Measurements from ENCODE around the gene IP6K2.

Gene IP6K2

DNA sequence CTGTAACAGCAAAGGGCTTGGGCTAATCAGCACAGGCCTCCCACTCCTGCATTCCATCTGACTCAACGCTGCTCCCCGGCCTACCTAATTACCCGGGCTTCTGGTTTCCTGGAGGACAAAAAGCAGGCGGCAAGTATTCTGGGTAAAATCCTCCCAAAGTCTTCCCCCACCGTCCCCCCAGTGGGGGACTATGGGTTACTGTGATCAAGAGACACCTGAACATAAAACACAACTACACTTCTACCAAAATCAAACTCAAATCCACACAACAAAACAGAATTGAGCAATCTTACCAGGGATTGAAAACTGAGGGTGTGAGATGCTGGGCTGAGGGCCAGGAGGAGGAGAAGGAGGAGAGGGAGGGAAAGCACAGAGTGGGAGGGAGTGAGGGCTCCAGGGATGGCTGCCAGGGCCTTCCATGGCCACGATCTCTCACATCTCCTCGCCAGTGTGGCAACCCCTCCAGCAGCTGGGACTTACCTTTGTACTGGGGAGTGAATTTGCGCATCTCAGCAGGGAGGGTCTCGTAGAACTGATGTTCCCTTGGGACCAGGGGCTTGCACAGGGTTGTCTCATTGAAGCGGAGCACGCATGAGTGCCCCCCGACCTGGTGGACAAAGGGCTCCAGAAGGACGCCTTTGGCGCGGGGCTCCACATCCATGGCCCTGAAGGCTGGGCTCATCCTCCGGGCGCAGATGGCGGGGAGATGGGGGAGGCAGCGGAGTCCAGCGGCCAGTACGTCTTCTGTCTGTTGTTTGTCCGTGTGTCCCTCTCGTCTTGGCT, 22.2 kb downstream of the IP6K2 start:
- H3K4me2 ChIP-seq: no peak overlapping the region
- TF ChIP-seq, protein P1, sequence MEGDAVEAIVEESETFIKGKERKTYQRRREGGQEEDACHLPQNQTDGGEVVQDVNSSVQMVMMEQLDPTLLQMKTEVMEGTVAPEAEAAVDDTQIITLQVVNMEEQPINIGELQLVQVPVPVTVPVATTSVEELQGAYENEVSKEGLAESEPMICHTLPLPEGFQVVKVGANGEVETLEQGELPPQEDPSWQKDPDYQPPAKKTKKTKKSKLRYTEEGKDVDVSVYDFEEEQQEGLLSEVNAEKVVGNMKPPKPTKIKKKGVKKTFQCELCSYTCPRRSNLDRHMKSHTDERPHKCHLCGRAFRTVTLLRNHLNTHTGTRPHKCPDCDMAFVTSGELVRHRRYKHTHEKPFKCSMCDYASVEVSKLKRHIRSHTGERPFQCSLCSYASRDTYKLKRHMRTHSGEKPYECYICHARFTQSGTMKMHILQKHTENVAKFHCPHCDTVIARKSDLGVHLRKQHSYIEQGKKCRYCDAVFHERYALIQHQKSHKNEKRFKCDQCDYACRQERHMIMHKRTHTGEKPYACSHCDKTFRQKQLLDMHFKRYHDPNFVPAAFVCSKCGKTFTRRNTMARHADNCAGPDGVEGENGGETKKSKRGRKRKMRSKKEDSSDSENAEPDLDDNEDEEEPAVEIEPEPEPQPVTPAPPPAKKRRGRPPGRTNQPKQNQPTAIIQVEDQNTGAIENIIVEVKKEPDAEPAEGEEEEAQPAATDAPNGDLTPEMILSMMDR (conservative IDR thresholded peaks at IDR 0.05; ENCODE audit: low read depth, low read length): no peak
- H4K20me1 ChIP-seq (ENCODE audit: insufficient read depth): no peaks in the 10 kb centered on the region
- no peaks in the 10 kb centered on the region for H3K27me3 ChIP-seq (ENCODE audit: insufficient read depth, low read depth)
- no peak overlapping the region for H3K27ac ChIP-seq
- no peak overlapping the region for H2AFZ ChIP-seq (ENCODE audit: low read depth)
- H3K4me3 ChIP-seq (IDR thresholded peaks at IDR 0.05; ENCODE audit: insufficient read depth, low read depth, low read length): no peak overlapping the region
- no peaks in the 10 kb centered on the region for H3K36me3 ChIP-seq (ENCODE audit: insufficient read depth)
- H3K4me1 ChIP-seq (ENCODE audit: low read depth, poor library complexity, severe bottlenecking): no peaks in the 10 kb centered on the region
- peaks cover 17% of the 10 kb centered on the region; the same call in 1 of the 2 replicates for H3K79me2 ChIP-seq (ENCODE audit: insufficient read depth, low read depth)
- no peak overlapping the region for H3K9ac ChIP-seq

DNA sequence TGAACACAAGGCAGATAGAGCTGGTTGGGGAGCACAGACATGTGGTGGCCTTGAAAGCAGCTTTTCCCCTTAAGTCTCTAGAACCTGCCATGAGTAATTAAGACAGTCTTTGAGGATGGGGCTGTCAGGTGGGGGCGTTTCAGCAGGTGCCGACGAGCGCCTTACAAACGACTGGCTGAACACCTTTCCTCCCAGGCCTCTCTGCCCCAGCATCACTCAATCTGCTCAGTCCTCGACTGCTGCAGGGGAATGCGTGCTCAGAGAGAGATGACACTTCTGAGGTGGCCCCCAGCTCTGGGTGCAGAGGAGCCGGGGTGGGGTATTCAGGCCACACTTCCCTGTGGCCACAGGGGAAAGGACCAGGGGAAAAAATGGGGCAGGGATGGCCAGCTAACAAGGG, 23.2 kb downstream of the IP6K2 start:
- no peaks in the 10 kb centered on the region for H3K36me3 ChIP-seq (ENCODE audit: insufficient read depth)
- TF ChIP-seq, protein P1 (conservative IDR thresholded peaks at IDR 0.05; ENCODE audit: low read depth, low read length): no peak
- H3K27me3 ChIP-seq (ENCODE audit: insufficient read depth, low read depth): no peaks in the 10 kb centered on the region
- H4K20me1 ChIP-seq (ENCODE audit: insufficient read depth): no peaks in the 10 kb centered on the region
- H3K4me3 ChIP-seq (IDR thresholded peaks at IDR 0.05; ENCODE audit: insufficient read depth, low read depth, low read length): no peak overlapping the region
- no peaks in the 10 kb centered on the region for H3K4me1 ChIP-seq (ENCODE audit: low read depth, poor library complexity, severe bottlenecking)
- H2AFZ ChIP-seq (ENCODE audit: low read depth): no peak overlapping the region
- H3K79me2 ChIP-seq (ENCODE audit: insufficient read depth, low read depth): peaks cover 9% of the 10 kb centered on the region; the same call in 1 of the 2 replicates
- no peak overlapping the region for H3K27ac ChIP-seq
- no peak overlapping the region for H3K4me2 ChIP-seq
- H3K9ac ChIP-seq: no peak overlapping the region

DNA sequence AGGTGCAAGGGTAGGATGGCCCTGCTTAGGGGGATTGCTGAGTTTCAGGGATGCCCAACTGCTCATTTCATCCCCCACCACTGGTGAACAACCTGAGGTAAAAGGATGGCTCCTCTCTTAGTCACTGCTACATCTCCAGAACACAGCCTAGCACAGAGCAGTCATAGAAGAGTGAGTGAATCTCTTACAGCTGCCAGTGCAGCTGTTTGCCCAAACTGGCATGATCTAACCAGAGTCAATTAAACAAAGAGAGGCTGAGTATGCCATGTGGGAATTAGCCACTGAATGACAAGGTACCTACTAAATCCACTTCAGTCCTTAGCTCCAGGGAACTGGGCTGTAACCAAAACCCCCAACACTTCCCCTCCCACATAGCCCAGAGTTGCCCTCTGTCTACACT, 24.5 kb downstream of the IP6K2 start:
- Histone ChIP-seq H3K27ac (no peak overlapping the region), H3K4me2 (no peak overlapping the region), H3K9ac (no peak overlapping the region), H3K79me2 (ENCODE audit: insufficient read depth, low read depth) (peaks cover 9% of the 10 kb centered on the region; the same call in 1 of the 2 replicates), H3K36me3 (ENCODE audit: insufficient read depth) (no peaks in the 10 kb centered on the region), H3K4me3 (IDR thresholded peaks at IDR 0.05; ENCODE audit: insufficient read depth, low read depth, low read length) (no peak overlapping the region), H2AFZ (ENCODE audit: low read depth) (no peak overlapping the region), H3K27me3 (ENCODE audit: insufficient read depth, low read depth) (no peaks in the 10 kb centered on the region), H3K4me1 (ENCODE audit: low read depth, poor library complexity, severe bottlenecking) (no peaks in the 10 kb centered on the region), H4K20me1 (ENCODE audit: insufficient read depth) (no peaks in the 10 kb centered on the region)
- TF ChIP-seq, protein P1 (conservative IDR thresholded peaks at IDR 0.05; ENCODE audit: low read depth, low read length): no peak

DNA sequence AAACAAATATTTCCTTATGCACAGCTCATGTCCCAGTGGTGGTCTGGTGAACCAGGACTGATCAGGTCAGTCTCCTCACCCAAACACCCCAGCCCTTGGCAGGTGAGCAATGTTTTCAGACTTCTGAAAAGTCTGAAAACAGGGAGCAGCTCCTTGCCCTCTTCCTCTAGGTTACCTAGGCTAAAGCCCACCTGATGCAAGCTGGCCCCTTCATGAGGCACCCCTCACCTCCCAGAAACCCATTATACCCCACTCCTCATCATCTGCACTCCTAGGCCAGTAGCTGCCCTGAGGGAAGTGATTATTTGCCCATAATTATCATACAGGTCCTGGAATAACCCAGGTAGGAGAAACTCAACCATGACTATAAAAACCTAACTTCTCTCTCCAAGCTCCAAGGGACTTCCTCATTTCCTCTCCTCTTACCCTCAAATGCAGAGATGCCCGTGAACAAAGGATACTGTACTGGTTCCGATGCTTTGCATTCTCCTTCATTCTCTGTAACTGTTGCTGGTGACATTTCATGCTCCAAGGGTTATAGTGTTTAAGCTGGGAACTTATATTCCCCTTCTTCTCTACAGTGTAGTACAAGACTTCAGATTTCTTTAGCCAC, 26.1 kb downstream of the IP6K2 start:
- H3K27me3 ChIP-seq (ENCODE audit: insufficient read depth, low read depth): no peaks in the 10 kb centered on the region
- H3K4me3 ChIP-seq (IDR thresholded peaks at IDR 0.05; ENCODE audit: insufficient read depth, low read depth, low read length): no peak overlapping the region
- H3K4me1 ChIP-seq (ENCODE audit: low read depth, poor library complexity, severe bottlenecking): peaks cover 3% of the 10 kb centered on the region
- H3K27ac ChIP-seq: no peak overlapping the region
- H3K4me2 ChIP-seq: no peak overlapping the region
- no peaks in the 10 kb centered on the region for H3K36me3 ChIP-seq (ENCODE audit: insufficient read depth)
- no peak overlapping the region for H3K9ac ChIP-seq
- H2AFZ ChIP-seq (ENCODE audit: low read depth): no peak overlapping the region
- 0 out of 2 replicates have a peak, but pooled peaks cover under 1% of the 10 kb centered on the region for H3K79me2 ChIP-seq (ENCODE audit: insufficient read depth, low read depth)
- TF ChIP-seq, protein P1 (conservative IDR thresholded peaks at IDR 0.05; ENCODE audit: low read depth, low read length): no peak
- no peaks in the 10 kb centered on the region for H4K20me1 ChIP-seq (ENCODE audit: insufficient read depth)
